GM04504 (cell line): ENCODE data around the gene KRT81.
"Not testable (repeated sequence)": the region's sequence is repeated elsewhere in the genome, so short reads cannot be mapped to it uniquely, and the experiment has no call there.

ENCODE experiments used
- DNase-seq: peaks from one replicate; pipeline ENCODE4 v3.0.0-alpha.2; 2012; ENCODE audit warnings: low read depth

Gene KRT81

GRCh38 chr12:52296572-52297215, 5.4 kb upstream of the KRT81 start:
- DNase-seq: no peak

- no peak for DNase-seq
Measured at GRCh38 chr12:52295663-52296062, 4.3 kb upstream of the KRT81 start.

GRCh38 chr12:52294803-52295202, 3.5 kb upstream of the KRT81 start:
- no peak for DNase-seq

- no peak for DNase-seq
Measured at GRCh38 chr12:52293926-52294325, 2.6 kb upstream of the KRT81 start.

- not testable (repeated sequence) for DNase-seq
Measured at GRCh38 chr12:52290483-52291134, 725 bp downstream of the KRT81 start.

GRCh38 chr12:52287816-52288805, 3.2 kb downstream of the KRT81 start:
- DNase-seq: not testable (repeated sequence)

GRCh38 chr12:52286857-52287785, 4.2 kb downstream of the KRT81 start:
- not testable (repeated sequence) for DNase-seq

GRCh38 chr12:52285851-52286530, 5.3 kb downstream of the KRT81 start:
- no peak for DNase-seq

GRCh38 chr12:52285172-52285745, 6.1 kb downstream of the KRT81 start:
- DNase-seq: peak; percentile 48

- DNase-seq: no peak
Measured at GRCh38 chr12:52284562-52285171, 6.7 kb downstream of the KRT81 start.

- DNase-seq: peak; percentile 94
Measured at GRCh38 chr12:52280796-52281560, 10.4 kb downstream of the KRT81 start.

GRCh38 chr12:52280319-52280795, 11.0 kb downstream of the KRT81 start:
- peak; percentile 88 for DNase-seq

GRCh38 chr12:52279422-52280318, 11.7 kb downstream of the KRT81 start:
- no peak for DNase-seq

- peak; percentile 38 for DNase-seq
Measured at GRCh38 chr12:52278575-52279421, 12.5 kb downstream of the KRT81 start.

GRCh38 chr12:52277486-52278245, 13.7 kb downstream of the KRT81 start:
- no peak for DNase-seq

GRCh38 chr12:52275686-52276085, 15.6 kb downstream of the KRT81 start:
- no peak for DNase-seq
